Measurements from ENCODE around the gene RAB31.

- TF ChIP-seq CTCF (IDR thresholded peaks at IDR 0.05 in 4 of 5, conservative IDR thresholded peaks at IDR 0.05 in 1 of 5) (no peak), POLR2A (IDR thresholded peaks at IDR 0.05) (no peak)
Observed at GRCh38 chr18:9690418-9691188, 17.5 kb upstream of the RAB31 start.

Data from gastrocnemius medialis (tissue), 4 donors.